HEK293T (cell line): ENCODE measurements around the gene ENPP6.

Source experiments
- ARNT ChIP-seq: fragments of 450-650 bp; IDR thresholded peaks from 2 replicates; pipeline ENCODE4 v1.6.1; 2017; ENCODE audit warnings: mild to moderate bottlenecking
- CTBP1 ChIP-seq: fragments of 450-650 bp; IDR thresholded peaks from 2 replicates; pipeline ENCODE4 v1.6.1; 2016; ENCODE audit warnings: borderline replicate concordance
- FOXM1 ChIP-seq: fragments of 450-650 bp; IDR thresholded peaks from 2 replicates; pipeline ENCODE4 v1.6.1; 2017; ENCODE audit warnings: mild to moderate bottlenecking, borderline replicate concordance
- NFRKB ChIP-seq: fragments of 450-650 bp; IDR thresholded peaks from 2 replicates; pipeline ENCODE4 v1.6.1; 2016; ENCODE audit warnings: mild to moderate bottlenecking, moderate library complexity
- SP1 ChIP-seq: fragments of 450-650 bp; IDR thresholded peaks from 2 replicates; pipeline ENCODE4 v1.6.1; 2017
- TARDBP ChIP-seq: fragments of 450-650 bp; IDR thresholded peaks from 2 replicates; pipeline ENCODE4 v1.6.1; 2016
- ZNF384 ChIP-seq: fragments of 450-650 bp; IDR thresholded peaks from 2 replicates; pipeline ENCODE4 v1.6.1; 2016

- no peak for TF ChIP-seq TARDBP
- no peak for TF ChIP-seq SP1
- TF ChIP-seq ZNF384: no peak
- no peak for TF ChIP-seq CTBP1
- no peak for TF ChIP-seq FOXM1
- no peak for TF ChIP-seq NFRKB
- TF ChIP-seq ARNT: no peak
Observed at GRCh38 chr4:184091986-184092385, 125.7 kb downstream of the ENPP6 start.
